Type B pancreatic cell (in vitro differentiated cells): ENCODE measurements around the gene PREP. TPM values are rescaled to one million over a fixed set of nuclear protein-coding genes. Genes with fewer than 3 reads are reported as not detected.

ENCODE experiments used
- DNase-seq: peaks from one replicate; pipeline ENCODE4 v3.0.0; 2021; ENCODE audit warnings: mixed read lengths; ENCODE audit not compliant: unreplicated experiment; ENCODE audit errors: extremely low spot score
- H3K27ac Mint-ChIP-seq: 2 replicates; pipeline ENCODE4 v1.8.0; 2021; ENCODE audit warnings: mild to moderate bottlenecking, mixed read lengths
- H3K27me3 Mint-ChIP-seq: 2 replicates; pipeline ENCODE4 v1.8.0; 2021; ENCODE audit warnings: mixed read lengths
- H3K36me3 Mint-ChIP-seq: 2 replicates; pipeline ENCODE4 v1.8.0; 2021; ENCODE audit warnings: mixed read lengths
- H3K4me1 Mint-ChIP-seq: one replicate; pipeline ENCODE4 v1.8.0; 2021; ENCODE audit warnings: mixed read lengths; ENCODE audit not compliant: unreplicated experiment
- H3K4me3 Mint-ChIP-seq: 2 replicates; pipeline ENCODE4 v1.8.0; 2021; ENCODE audit warnings: mild to moderate bottlenecking, mixed read lengths
- H3K9me3 Mint-ChIP-seq: 2 replicates; pipeline ENCODE4 v1.8.0; 2021; ENCODE audit warnings: mixed read lengths
- CTCF ChIP-seq: fragments of 200-600 bp; sonication (generic); conservative IDR thresholded peaks from 2 replicates; pipeline ENCODE4 v1.5.0; 2021; ENCODE audit warnings: antibody characterized with exemption, mild to moderate bottlenecking
- total RNA-seq: library from RNA; stranded (reverse); gene quantifications from 2 replicates; pipeline ENCODE4 v1.2.1, GENCODE V29; 2021; ENCODE audit warnings: low replicate concordance

The PREP gene
- total RNA-seq, 1 donor from 2014 or later, result 54.4 TPM

DNA sequence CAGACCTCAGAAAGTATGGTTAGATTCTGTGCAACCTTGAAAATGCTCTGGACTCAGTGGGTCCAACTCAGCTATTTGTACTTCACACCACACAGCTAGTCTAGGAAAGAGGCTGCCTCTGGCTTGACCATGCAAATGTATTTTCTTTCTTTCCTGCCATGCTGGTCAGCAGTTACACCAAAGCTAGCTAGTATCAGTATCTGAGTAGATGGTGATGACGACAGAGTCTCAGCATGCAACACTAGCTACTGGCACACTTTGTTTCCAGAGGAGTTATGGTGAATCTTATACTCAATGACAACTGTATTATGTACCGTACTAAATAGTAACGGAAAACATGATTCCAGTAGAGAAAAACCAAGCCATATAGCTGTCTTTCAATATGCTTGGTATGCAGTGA is 126.5 kb downstream of the PREP start:
- Mint-ChIP-seq H3K4me1 (peaks cover 13% of the 10 kb centered on the region), H3K36me3 (peaks cover 40% of the 10 kb centered on the region), H3K9me3 (peaks cover 5% of the 10 kb centered on the region), H3K27ac (no peak overlapping the region), H3K27me3 (no peaks in the 10 kb centered on the region), H3K4me3 (no peak overlapping the region)
- no peak for TF ChIP-seq CTCF
- DNase-seq, result no peak

GRCh38 chr6:105275542-105275941 is 127.3 kb downstream of the PREP start:
- TF ChIP-seq CTCF, result no peak
- Mint-ChIP-seq H3K27me3 (no peaks in the 10 kb centered on the region), H3K36me3 (peaks cover 36% of the 10 kb centered on the region), H3K4me1 (peaks cover 18% of the 10 kb centered on the region), H3K4me3 (no peak overlapping the region), H3K9me3 (peaks cover 5% of the 10 kb centered on the region), H3K27ac (no peak overlapping the region)
- DNase-seq, result no peak

DNA sequence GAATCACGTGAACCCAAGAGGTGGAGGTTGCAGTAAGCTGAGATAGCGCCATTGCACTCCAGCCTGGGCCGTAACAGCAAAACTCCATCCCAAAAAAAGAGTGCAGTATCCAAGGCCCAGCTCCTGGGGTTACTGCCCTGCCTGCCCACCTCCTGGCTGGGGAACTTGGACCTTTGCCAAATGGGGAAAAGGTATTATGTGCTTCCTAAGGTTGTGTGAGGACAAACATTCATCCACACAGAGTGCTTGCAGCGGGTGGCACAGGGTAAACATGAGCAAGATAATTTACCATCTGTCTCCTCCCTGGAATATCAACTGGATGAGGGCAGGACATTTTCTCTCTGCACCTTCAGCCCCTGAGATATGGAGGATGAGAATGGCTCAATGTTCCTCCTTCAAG is 128.2 kb downstream of the PREP start:
- Mint-ChIP-seq H3K4me1 (peaks cover 18% of the 10 kb centered on the region), H3K9me3 (peaks cover 5% of the 10 kb centered on the region), H3K27ac (no peak overlapping the region), H3K36me3 (peaks cover 28% of the 10 kb centered on the region), H3K27me3 (no peaks in the 10 kb centered on the region), H3K4me3 (no peak overlapping the region)
- no peak for DNase-seq
- no peak for TF ChIP-seq CTCF

- no peak for DNase-seq
- no peak for TF ChIP-seq CTCF
- no peaks in the 10 kb centered on the region for H3K27me3 Mint-ChIP-seq
- H3K36me3 Mint-ChIP-seq, result peaks cover 28% of the 10 kb centered on the region
- peaks cover 18% of the 10 kb centered on the region for H3K4me1 Mint-ChIP-seq
- peaks cover 5% of the 10 kb centered on the region for H3K9me3 Mint-ChIP-seq
- H3K4me3 Mint-ChIP-seq, result no peak overlapping the region
- no peak overlapping the region for H3K27ac Mint-ChIP-seq
Observed at GRCh38 chr6:105273589-105273988, 129.3 kb downstream of the PREP start.

- TF ChIP-seq CTCF, result no peak
- H3K27me3 Mint-ChIP-seq, result no peaks in the 10 kb centered on the region
- H3K36me3 Mint-ChIP-seq, result peaks cover 24% of the 10 kb centered on the region
- H3K9me3 Mint-ChIP-seq, result peaks cover 5% of the 10 kb centered on the region
- DNase-seq, result no peak
- H3K4me1 Mint-ChIP-seq, result peaks cover 18% of the 10 kb centered on the region
- no peak overlapping the region for H3K4me3 Mint-ChIP-seq
- no peak overlapping the region for H3K27ac Mint-ChIP-seq
Observed at GRCh38 chr6:105272786-105273185, 130.1 kb downstream of the PREP start.

DNA sequence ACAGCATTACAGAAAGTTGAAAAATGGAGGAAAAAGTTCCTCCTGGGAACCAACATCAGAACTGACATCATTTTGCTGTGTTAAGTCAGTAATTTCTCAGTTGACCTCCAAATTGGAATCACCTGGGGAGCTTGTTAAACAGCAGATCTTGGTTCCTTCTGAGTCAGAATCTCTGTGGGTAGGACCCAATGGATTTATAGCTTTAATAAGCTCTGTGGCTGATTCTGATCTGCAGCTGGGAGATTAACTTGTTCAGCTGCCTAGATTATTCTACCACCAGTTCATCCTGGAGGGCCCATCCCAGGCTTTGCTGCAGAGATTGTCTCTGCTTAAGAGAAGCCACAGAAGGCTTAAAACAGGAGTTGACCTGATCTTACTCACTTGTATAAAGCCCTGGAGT is 132.4 kb downstream of the PREP start:
- Mint-ChIP-seq H3K27me3 (peaks cover 4% of the 10 kb centered on the region), H3K27ac (no peak overlapping the region), H3K9me3 (peaks cover 2% of the 10 kb centered on the region), H3K4me1 (peaks cover 18% of the 10 kb centered on the region), H3K36me3 (peaks cover 4% of the 10 kb centered on the region), H3K4me3 (no peak overlapping the region)
- no peak for TF ChIP-seq CTCF
- no peak for DNase-seq
